ENCODE results near the gene TMEM39B. TPM values are rescaled to one million over a fixed set of nuclear protein-coding genes. Genes with fewer than 3 reads are reported as not detected.
"Not testable (repeated sequence)": the region's sequence is repeated elsewhere in the genome, so short reads cannot be mapped to it uniquely, and the experiment has no call there.

Gene TMEM39B
- total RNA-seq, 1 donor from 2014 or later, result 23.7 TPM

- Mint-ChIP-seq H3K9me3 (ENCODE audit: low read depth) (no peaks in the 10 kb centered on the region), H3K27ac (no peak overlapping the region), H3K4me3 (ENCODE audit: low read depth) (no peak overlapping the region), H3K27me3 (no peaks in the 10 kb centered on the region), H3K4me1 (ENCODE audit: low read depth) (no peaks in the 10 kb centered on the region), H3K36me3 (ENCODE audit: insufficient read depth) (peaks cover 32% of the 10 kb centered on the region)
- DNase-seq (ENCODE audit: low spot score, unreplicated experiment), result no peak
- no peak for TF ChIP-seq CTCF (IDR thresholded peaks at IDR 0.05; ENCODE audit: unreplicated experiment)
Observed at GRCh38 chr1:32055416-32055815, 17.3 kb upstream of the TMEM39B start.

- no peaks in the 10 kb centered on the region for H3K4me1 Mint-ChIP-seq (ENCODE audit: low read depth)
- no peak overlapping the region for H3K4me3 Mint-ChIP-seq (ENCODE audit: low read depth)
- no peak for DNase-seq (ENCODE audit: low spot score, unreplicated experiment)
- no peaks in the 10 kb centered on the region for H3K27me3 Mint-ChIP-seq
- TF ChIP-seq CTCF (IDR thresholded peaks at IDR 0.05; ENCODE audit: unreplicated experiment), result no peak
- H3K27ac Mint-ChIP-seq, result no peak overlapping the region
- peaks cover 39% of the 10 kb centered on the region for H3K36me3 Mint-ChIP-seq (ENCODE audit: insufficient read depth)
- H3K9me3 Mint-ChIP-seq (ENCODE audit: low read depth), result no peaks in the 10 kb centered on the region
Observed at GRCh38 chr1:32056598-32056997, 16.1 kb upstream of the TMEM39B start.

GRCh38 chr1:32060914-32061313, 11.8 kb upstream of the TMEM39B start:
- Mint-ChIP-seq H3K36me3 (ENCODE audit: insufficient read depth) (peaks cover 32% of the 10 kb centered on the region), H3K4me1 (ENCODE audit: low read depth) (peaks cover 14% of the 10 kb centered on the region), H3K27ac (peak overlapping the region; percentile 67), H3K9me3 (ENCODE audit: low read depth) (no peaks in the 10 kb centered on the region), H3K27me3 (no peaks in the 10 kb centered on the region), H3K4me3 (ENCODE audit: low read depth) (no peak overlapping the region)
- DNase-seq (ENCODE audit: low spot score, unreplicated experiment), result no peak
- TF ChIP-seq CTCF (IDR thresholded peaks at IDR 0.05; ENCODE audit: unreplicated experiment), result no peak

- H3K4me3 Mint-ChIP-seq (ENCODE audit: low read depth), result no peak overlapping the region
- no peak for DNase-seq (ENCODE audit: low spot score, unreplicated experiment)
- H3K27me3 Mint-ChIP-seq, result no peaks in the 10 kb centered on the region
- no peak for TF ChIP-seq CTCF (IDR thresholded peaks at IDR 0.05; ENCODE audit: unreplicated experiment)
- H3K9me3 Mint-ChIP-seq (ENCODE audit: low read depth), result no peaks in the 10 kb centered on the region
- H3K27ac Mint-ChIP-seq, result peak overlapping the region; percentile 90
- peaks cover 29% of the 10 kb centered on the region for H3K36me3 Mint-ChIP-seq (ENCODE audit: insufficient read depth)
- peaks cover 14% of the 10 kb centered on the region for H3K4me1 Mint-ChIP-seq (ENCODE audit: low read depth)
Observed at GRCh38 chr1:32062867-32063230, 9.9 kb upstream of the TMEM39B start.

- peak; percentile 52 for TF ChIP-seq CTCF (IDR thresholded peaks at IDR 0.05; ENCODE audit: unreplicated experiment)
- Mint-ChIP-seq H3K27ac (peak overlapping the region; percentile 90), H3K27me3 (no peaks in the 10 kb centered on the region), H3K4me3 (ENCODE audit: low read depth) (no peak overlapping the region), H3K9me3 (ENCODE audit: low read depth) (no peaks in the 10 kb centered on the region), H3K36me3 (ENCODE audit: insufficient read depth) (peaks cover 27% of the 10 kb centered on the region), H3K4me1 (ENCODE audit: low read depth) (peaks cover 14% of the 10 kb centered on the region)
- no peak for DNase-seq (ENCODE audit: low spot score, unreplicated experiment)
Observed at GRCh38 chr1:32063261-32063681, 9.5 kb upstream of the TMEM39B start.

- DNase-seq (ENCODE audit: low spot score, unreplicated experiment); H3K9me3 Mint-ChIP-seq (ENCODE audit: low read depth); H3K27me3 Mint-ChIP-seq; H3K4me3 Mint-ChIP-seq (ENCODE audit: low read depth): not testable (repeated sequence)
- Mint-ChIP-seq H3K4me1 (ENCODE audit: low read depth) (peaks cover 15% of the 10 kb centered on the region), H3K27ac (peak overlapping the region; percentile 45), H3K36me3 (ENCODE audit: insufficient read depth) (peaks cover 15% of the 10 kb centered on the region)
Observed at GRCh38 chr1:32065613-32066488, 6.9 kb upstream of the TMEM39B start.

Data from progenitor cell of endocrine pancreas (in vitro differentiated cells).